Measurements from ENCODE around the gene OTOF.

Gene OTOF

DNA sequence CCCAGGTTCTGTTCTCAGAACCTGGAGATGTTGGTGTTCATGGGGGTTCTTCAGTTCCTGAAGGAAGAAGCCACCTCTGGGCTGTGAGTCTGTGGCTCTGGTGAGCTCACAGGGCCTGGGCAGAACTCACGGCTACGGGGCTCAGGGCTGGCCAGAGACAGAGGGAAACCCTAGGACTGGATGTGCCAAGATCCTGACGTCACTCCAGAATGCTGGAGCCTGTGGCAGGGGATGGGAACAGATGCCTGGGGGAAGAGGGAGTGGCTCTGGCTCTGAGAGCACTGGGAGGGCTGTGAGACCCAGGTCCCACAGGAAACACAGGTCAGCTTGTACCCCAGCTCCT lies at the start of gene OTOF:
Gene OTOF (minus strand): TSS at position 214 of the 343 bp plus-strand sequence.
- no peak within 1 kb of the TSS for H3K4me3 ChIP-seq (ENCODE audit: low read depth, low read length)
- TF ChIP-seq, protein P1, sequence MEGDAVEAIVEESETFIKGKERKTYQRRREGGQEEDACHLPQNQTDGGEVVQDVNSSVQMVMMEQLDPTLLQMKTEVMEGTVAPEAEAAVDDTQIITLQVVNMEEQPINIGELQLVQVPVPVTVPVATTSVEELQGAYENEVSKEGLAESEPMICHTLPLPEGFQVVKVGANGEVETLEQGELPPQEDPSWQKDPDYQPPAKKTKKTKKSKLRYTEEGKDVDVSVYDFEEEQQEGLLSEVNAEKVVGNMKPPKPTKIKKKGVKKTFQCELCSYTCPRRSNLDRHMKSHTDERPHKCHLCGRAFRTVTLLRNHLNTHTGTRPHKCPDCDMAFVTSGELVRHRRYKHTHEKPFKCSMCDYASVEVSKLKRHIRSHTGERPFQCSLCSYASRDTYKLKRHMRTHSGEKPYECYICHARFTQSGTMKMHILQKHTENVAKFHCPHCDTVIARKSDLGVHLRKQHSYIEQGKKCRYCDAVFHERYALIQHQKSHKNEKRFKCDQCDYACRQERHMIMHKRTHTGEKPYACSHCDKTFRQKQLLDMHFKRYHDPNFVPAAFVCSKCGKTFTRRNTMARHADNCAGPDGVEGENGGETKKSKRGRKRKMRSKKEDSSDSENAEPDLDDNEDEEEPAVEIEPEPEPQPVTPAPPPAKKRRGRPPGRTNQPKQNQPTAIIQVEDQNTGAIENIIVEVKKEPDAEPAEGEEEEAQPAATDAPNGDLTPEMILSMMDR (IDR thresholded peaks at IDR 0.05; ENCODE audit: low read depth, low read length): no peak

DNA sequence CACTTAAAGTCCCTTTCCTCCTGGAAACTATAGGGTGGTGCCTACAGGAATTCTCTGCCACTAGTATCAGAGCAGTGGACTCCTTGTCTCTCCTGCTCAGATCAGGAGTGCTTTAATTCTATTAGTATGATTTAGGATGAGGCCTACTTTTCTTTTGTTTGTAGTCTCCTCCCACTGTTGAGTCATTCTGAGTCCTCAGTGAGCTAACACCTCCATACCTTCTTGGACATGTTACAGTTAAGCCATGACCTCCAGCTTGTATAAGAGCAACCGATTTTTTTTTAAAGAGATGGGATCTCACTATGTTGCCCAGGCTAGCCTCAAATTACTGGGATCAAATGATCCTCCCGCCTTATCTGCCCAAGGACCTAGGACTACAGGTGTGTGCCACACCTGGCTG lies 48.7 kb upstream of the OTOF start:
- H3K4me3 ChIP-seq (ENCODE audit: low read depth, low read length): no peak overlapping the region
- TF ChIP-seq, protein P1 (IDR thresholded peaks at IDR 0.05; ENCODE audit: low read depth, low read length): no peak

DNA sequence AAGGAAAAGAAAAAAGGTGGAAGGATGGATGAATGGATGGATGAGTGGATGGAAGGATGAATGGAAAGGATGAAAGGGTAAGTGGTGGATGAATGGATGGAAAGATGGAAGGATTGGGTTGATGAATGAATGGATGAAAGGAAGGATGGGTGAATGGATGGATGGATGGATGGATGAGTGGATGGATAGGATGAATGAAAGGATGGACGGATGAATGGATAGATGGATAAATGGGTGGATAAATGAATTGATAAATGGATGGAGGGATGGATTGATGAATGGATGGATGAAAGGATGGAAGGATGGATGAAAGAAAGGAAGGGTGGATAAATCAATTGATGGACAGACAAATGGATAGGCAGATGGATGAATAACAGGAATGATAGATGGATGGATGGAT lies 48.2 kb upstream of the OTOF start:
- no peak overlapping the region for H3K4me3 ChIP-seq (ENCODE audit: low read depth, low read length)
- TF ChIP-seq, protein P1 (IDR thresholded peaks at IDR 0.05; ENCODE audit: low read depth, low read length): no peak

DNA sequence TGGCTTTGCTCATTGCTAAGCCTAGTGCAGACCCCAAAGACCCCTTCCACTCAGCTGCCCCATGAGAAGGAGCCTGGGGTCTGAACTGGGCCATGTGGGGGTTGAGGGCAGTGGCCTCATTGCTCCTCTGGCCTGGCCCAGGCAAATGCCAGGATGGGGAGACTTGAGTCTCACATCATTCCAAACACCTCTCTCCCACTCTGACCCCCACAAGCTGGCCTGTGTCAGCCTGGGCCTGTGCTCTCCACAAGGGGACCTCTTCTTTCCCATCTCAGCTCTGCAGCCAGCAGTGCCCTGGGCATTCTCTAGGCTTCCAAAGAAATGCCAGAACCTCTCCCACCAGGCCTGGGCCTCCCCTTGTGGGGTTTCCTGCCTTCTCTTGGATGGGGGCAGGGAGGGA lies 45.8 kb upstream of the OTOF start:
- TF ChIP-seq, protein P1 (IDR thresholded peaks at IDR 0.05; ENCODE audit: low read depth, low read length): no peak
- no peak overlapping the region for H3K4me3 ChIP-seq (ENCODE audit: low read depth, low read length)

DNA sequence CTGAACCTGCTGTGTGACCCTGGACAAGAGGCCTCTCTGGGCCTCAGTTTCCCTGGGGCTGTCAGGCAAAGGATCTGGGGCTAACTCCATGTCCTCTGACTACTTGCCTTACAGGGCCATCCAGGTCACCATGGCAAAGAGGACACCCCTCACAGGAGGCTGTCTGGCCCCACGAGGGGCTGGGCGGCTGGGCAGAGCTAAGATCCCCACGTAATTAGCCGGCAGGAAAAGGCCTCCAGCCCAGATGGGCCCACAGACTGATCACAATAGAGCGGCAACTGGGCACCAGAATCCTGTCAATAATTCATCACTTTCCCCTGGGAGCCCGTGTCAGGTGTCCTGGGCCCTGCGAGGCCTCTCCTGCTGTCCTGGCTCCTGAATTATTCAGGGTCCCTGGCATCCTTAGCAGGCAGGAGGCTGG lies 44.8 kb upstream of the OTOF start:
- TF ChIP-seq, protein P1 (IDR thresholded peaks at IDR 0.05; ENCODE audit: low read depth, low read length): no peak

DNA sequence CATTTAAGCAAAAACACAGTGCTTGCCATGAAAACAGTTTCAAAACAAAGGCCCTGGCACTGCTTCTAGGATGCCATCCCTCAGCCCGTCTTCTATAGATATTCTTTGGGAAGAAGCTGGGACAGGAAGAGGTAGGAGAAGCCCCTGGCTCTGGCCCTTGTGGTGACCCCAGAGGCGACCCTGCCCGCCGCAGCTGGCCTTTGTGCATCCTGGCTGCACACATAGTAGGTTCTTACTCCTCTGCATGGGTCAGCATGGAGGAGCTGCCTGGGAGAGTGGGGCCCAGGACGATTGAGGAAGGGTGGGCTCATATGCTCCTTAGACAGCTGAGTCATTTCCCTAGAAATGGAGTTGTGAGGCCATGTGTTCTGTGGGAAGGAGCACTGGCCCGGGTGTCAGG lies 44.4 kb upstream of the OTOF start:
- TF ChIP-seq, protein P1 (IDR thresholded peaks at IDR 0.05; ENCODE audit: low read depth, low read length): no peak
- H3K4me3 ChIP-seq (ENCODE audit: low read depth, low read length): no peak overlapping the region

More for the DNA sequence above, 44.8 kb upstream of the OTOF start:
- no peak overlapping the region for H3K4me3 ChIP-seq (ENCODE audit: low read depth, low read length)

DNA sequence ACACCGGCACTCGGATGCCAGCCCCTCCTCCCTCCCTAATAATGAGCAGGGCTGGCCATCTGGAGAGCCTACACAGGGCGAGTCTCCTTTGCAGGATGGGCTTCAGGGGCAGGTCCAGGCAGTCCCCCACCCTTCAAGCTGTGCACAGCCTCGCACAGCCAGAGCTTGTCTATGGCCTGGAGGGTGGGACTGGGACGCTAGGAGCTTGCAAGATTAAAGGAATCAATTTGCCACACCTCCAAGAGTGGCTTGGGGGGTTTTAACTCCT lies 43.9 kb upstream of the OTOF start:
- H3K4me3 ChIP-seq (ENCODE audit: low read depth, low read length): no peak overlapping the region
- TF ChIP-seq, protein P1 (IDR thresholded peaks at IDR 0.05; ENCODE audit: low read depth, low read length): no peak
